SK-N-SH treated with all-trans-retinoic acid at 6 μM for 48 hours (cell line): ENCODE data around the gene LYRM7.

ENCODE experiments used
- ARNTL ChIP-seq: fragments of 450-650 bp; formaldehyde crosslinking; IDR thresholded peaks from 2 replicates; pipeline ENCODE4 v1.5.0; 2020; ENCODE audit warnings: low read depth, mild to moderate bottlenecking, moderate library complexity, borderline replicate concordance
- BACH2 ChIP-seq: fragments of 250-450 bp; sonication (Bioruptor Pico); IDR thresholded peaks from 2 replicates; pipeline ENCODE4 v1.9.0; 2021; ENCODE audit warnings: mild to moderate bottlenecking, borderline replicate concordance
- CREB5 ChIP-seq: fragments of 250-450 bp; sonication (Bioruptor Pico); IDR thresholded peaks from 2 replicates; pipeline ENCODE4 v1.5.1; 2020; ENCODE audit warnings: low read depth, mild to moderate bottlenecking, moderate library complexity
- CSDC2 ChIP-seq: fragments of 250-450 bp; sonication (Bioruptor Pico); IDR thresholded peaks from 2 replicates; pipeline ENCODE4 v1.5.0; 2020; ENCODE audit warnings: mild to moderate bottlenecking, moderate library complexity
- CSRNP3 ChIP-seq: fragments of 250-450 bp; sonication (Bioruptor Pico); IDR thresholded peaks from 2 replicates; pipeline ENCODE4 v1.5.1; 2021; ENCODE audit warnings: mild to moderate bottlenecking, moderate library complexity
- ESRRG ChIP-seq: fragments of 250-450 bp; sonication (Bioruptor Pico); IDR thresholded peaks from 2 replicates; pipeline ENCODE4 v1.6.1; 2021; ENCODE audit warnings: mild to moderate bottlenecking
- OSR1 ChIP-seq: fragments of 250-450 bp; sonication (Bioruptor Pico); IDR thresholded peaks from 2 replicates; pipeline ENCODE4 v1.8.0; 2022; ENCODE audit warnings: moderate library complexity, mild to moderate bottlenecking, inconsistent platforms
- PATZ1 ChIP-seq: fragments of 250-450 bp; sonication (Bioruptor Pico); IDR thresholded peaks from 2 replicates; pipeline ENCODE4 v1.8.0; 2020; ENCODE audit warnings: mild to moderate bottlenecking, moderate library complexity, borderline replicate concordance
- POU6F1 ChIP-seq: fragments of 250-450 bp; sonication (Bioruptor Pico); IDR thresholded peaks from 2 replicates; pipeline ENCODE4 v1.8.0; 2021; ENCODE audit warnings: low read depth, mild to moderate bottlenecking, moderate library complexity, borderline replicate concordance
- PPARA ChIP-seq: fragments of 250-450 bp; sonication (Bioruptor Pico); IDR thresholded peaks from 2 replicates; pipeline ENCODE4 v1.5.0; 2020; ENCODE audit warnings: mild to moderate bottlenecking, borderline replicate concordance
- RARB ChIP-seq: fragments of 250-450 bp; sonication (Bioruptor Pico); IDR thresholded peaks from 2 replicates; pipeline ENCODE4 v1.8.0; 2021; ENCODE audit warnings: mild to moderate bottlenecking, moderate library complexity
- SNAI2 ChIP-seq: fragments of 250-450 bp; sonication (Bioruptor Pico); IDR thresholded peaks from 2 replicates; pipeline ENCODE4 v1.5.0; 2020; ENCODE audit warnings: mild to moderate bottlenecking, moderate library complexity
- ZFP30 ChIP-seq: fragments of 450-650 bp; formaldehyde crosslinking; IDR thresholded peaks from 2 replicates; pipeline ENCODE4 v1.5.0; 2022; ENCODE audit warnings: mild to moderate bottlenecking, moderate library complexity
- ZNF565 ChIP-seq: fragments of 450-650 bp; formaldehyde crosslinking; conservative IDR thresholded peaks from 2 replicates; pipeline ENCODE4 v1.5.0; 2020; ENCODE audit warnings: low read depth, mild to moderate bottlenecking, moderate library complexity

- no peak for TF ChIP-seq SNAI2
- no peak for TF ChIP-seq ARNTL (CRISPR knock-in tag)
- TF ChIP-seq ZFP30: no peak
- no peak for TF ChIP-seq CSDC2 (CRISPR knock-in tag)
- TF ChIP-seq POU6F1 (CRISPR knock-in tag): no peak
- TF ChIP-seq ZNF565 (CRISPR knock-in tag): no peak
- TF ChIP-seq RARB (CRISPR knock-in tag): no peak
- TF ChIP-seq CREB5: no peak
- TF ChIP-seq OSR1: no peak
- no peak for TF ChIP-seq PATZ1 (CRISPR knock-in tag)
- no peak for TF ChIP-seq PPARA
- no peak for TF ChIP-seq BACH2 (CRISPR knock-in tag)
- no peak for TF ChIP-seq CSRNP3 (CRISPR knock-in tag)
- no peak for TF ChIP-seq ESRRG (CRISPR knock-in tag)
Measured at GRCh38 chr5:131170540-131171275, at the start of gene LYRM7.
